OCI-LY3 (cell line): ENCODE results near the gene ABCF2.

Experiments
- H2AFZ ChIP-seq: fragments of 200-600, 300-600 bp; shearing (Covaris generic); 2 replicates; pipeline ENCODE4 v1.6.0; 2014; ENCODE audit warnings: antibody characterized with exemption, low read depth, low read length
- H3K27ac ChIP-seq: fragments of 200-600, 300-600 bp; sonication (generic); 2 replicates; pipeline ENCODE4 v1.5.1; 2014; ENCODE audit warnings: mild to moderate bottlenecking, low read length, moderate library complexity, mixed read lengths
- H3K27me3 ChIP-seq: fragments of 200-600, 300-600 bp; sonication (generic); 2 replicates; pipeline ENCODE4 v1.6.1; 2014; ENCODE audit warnings: low read depth, low read length, mixed read lengths
- H3K36me3 ChIP-seq: fragments of 200-600, 300-600 bp; sonication (generic); replicated peaks from 2 replicates; pipeline ENCODE3; 2014; ENCODE audit warnings: low read depth, low read length, mixed read lengths
- H3K4me1 ChIP-seq: fragments of 300-600, 200-600 bp; sonication (generic); 2 replicates; pipeline ENCODE4 v1.6.1; 2014; ENCODE audit warnings: low read length, mixed read lengths
- H3K4me2 ChIP-seq: fragments of 200-600, 300-600 bp; sonication (generic); 2 replicates; pipeline ENCODE4 v1.6.1; 2014; ENCODE audit warnings: low read length, mixed read lengths
- H3K4me3 ChIP-seq: fragments of 300-600, 200-600 bp; sonication (generic); 2 replicates; pipeline ENCODE4 v1.5.1; 2014; ENCODE audit warnings: antibody characterized with exemption, mild to moderate bottlenecking, low read length, moderate library complexity
- H3K79me2 ChIP-seq: fragments of 300-600, 200-600 bp; shearing (Covaris generic); 2 replicates; pipeline ENCODE4 v1.6.1; 2014; ENCODE audit warnings: mild to moderate bottlenecking, low read length, mixed read lengths
- H3K9ac ChIP-seq: fragments of 300-600, 200-600 bp; shearing (Covaris generic); 2 replicates; pipeline ENCODE4 v1.6.0; 2014; ENCODE audit warnings: mild to moderate bottlenecking, low read length, moderate library complexity
- H3K9me3 ChIP-seq: fragments of 200-600, 300-600 bp; shearing (Covaris generic); 2 replicates; pipeline ENCODE4 v1.6.1; 2014; ENCODE audit warnings: low read length, mixed read lengths; ENCODE audit not compliant: insufficient read depth
- H4K20me1 ChIP-seq: fragments of 200-600, 300-600 bp; sonication (generic); 2 replicates; pipeline ENCODE4 v1.6.1; 2016; ENCODE audit warnings: low read length, mixed read lengths; ENCODE audit not compliant: insufficient read depth
- EZH2phosphoT487 ChIP-seq: fragments of 200-600 bp; shearing (Covaris generic); IDR thresholded peaks from 2 replicates; pipeline ENCODE4 v1.6.1; 2018; ENCODE audit warnings: antibody characterized with exemption, mixed run types, low read depth
- TF ChIP-seq, protein P1 (sequence below): fragments of 200-600, 300-600 bp; sonication (generic); IDR thresholded peaks from 2 replicates; pipeline ENCODE4 v1.5.1; 2014; ENCODE audit warnings: antibody characterized with exemption, low read length, low read depth

Gene ABCF2

GRCh38 chr7:151240942-151241754 lies 14.1 kb upstream of the ABCF2 start:
- Histone ChIP-seq H3K4me2 (no peak overlapping the region), H3K9me3 (no peaks in the 10 kb centered on the region), H3K27me3 (peaks cover 16% of the 10 kb centered on the region), H3K9ac (no peak overlapping the region), H3K4me1 (peaks cover 40% of the 10 kb centered on the region), H3K27ac (no peak overlapping the region), H3K36me3 (peaks cover 9% of the 10 kb centered on the region), H2AFZ (no peak overlapping the region), H4K20me1 (peaks cover 25% of the 10 kb centered on the region), H3K79me2 (no peaks in the 10 kb centered on the region), H3K4me3 (no peak overlapping the region)
- no peak for TF ChIP-seq EZH2phosphoT487
- TF ChIP-seq, protein P1, sequence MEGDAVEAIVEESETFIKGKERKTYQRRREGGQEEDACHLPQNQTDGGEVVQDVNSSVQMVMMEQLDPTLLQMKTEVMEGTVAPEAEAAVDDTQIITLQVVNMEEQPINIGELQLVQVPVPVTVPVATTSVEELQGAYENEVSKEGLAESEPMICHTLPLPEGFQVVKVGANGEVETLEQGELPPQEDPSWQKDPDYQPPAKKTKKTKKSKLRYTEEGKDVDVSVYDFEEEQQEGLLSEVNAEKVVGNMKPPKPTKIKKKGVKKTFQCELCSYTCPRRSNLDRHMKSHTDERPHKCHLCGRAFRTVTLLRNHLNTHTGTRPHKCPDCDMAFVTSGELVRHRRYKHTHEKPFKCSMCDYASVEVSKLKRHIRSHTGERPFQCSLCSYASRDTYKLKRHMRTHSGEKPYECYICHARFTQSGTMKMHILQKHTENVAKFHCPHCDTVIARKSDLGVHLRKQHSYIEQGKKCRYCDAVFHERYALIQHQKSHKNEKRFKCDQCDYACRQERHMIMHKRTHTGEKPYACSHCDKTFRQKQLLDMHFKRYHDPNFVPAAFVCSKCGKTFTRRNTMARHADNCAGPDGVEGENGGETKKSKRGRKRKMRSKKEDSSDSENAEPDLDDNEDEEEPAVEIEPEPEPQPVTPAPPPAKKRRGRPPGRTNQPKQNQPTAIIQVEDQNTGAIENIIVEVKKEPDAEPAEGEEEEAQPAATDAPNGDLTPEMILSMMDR = no peak

GRCh38 chr7:151240536-151240935 lies 13.5 kb upstream of the ABCF2 start:
- Histone ChIP-seq H3K4me2 (no peak overlapping the region), H3K27me3 (peaks cover 10% of the 10 kb centered on the region), H3K4me1 (peaks cover 34% of the 10 kb centered on the region), H3K79me2 (no peaks in the 10 kb centered on the region), H3K27ac (no peak overlapping the region), H3K36me3 (peaks cover 9% of the 10 kb centered on the region), H2AFZ (no peak overlapping the region), H3K4me3 (no peak overlapping the region), H3K9ac (no peak overlapping the region), H4K20me1 (peaks cover 26% of the 10 kb centered on the region), H3K9me3 (no peaks in the 10 kb centered on the region)
- TF ChIP-seq, protein P1 = no peak
- no peak for TF ChIP-seq EZH2phosphoT487

DNA sequence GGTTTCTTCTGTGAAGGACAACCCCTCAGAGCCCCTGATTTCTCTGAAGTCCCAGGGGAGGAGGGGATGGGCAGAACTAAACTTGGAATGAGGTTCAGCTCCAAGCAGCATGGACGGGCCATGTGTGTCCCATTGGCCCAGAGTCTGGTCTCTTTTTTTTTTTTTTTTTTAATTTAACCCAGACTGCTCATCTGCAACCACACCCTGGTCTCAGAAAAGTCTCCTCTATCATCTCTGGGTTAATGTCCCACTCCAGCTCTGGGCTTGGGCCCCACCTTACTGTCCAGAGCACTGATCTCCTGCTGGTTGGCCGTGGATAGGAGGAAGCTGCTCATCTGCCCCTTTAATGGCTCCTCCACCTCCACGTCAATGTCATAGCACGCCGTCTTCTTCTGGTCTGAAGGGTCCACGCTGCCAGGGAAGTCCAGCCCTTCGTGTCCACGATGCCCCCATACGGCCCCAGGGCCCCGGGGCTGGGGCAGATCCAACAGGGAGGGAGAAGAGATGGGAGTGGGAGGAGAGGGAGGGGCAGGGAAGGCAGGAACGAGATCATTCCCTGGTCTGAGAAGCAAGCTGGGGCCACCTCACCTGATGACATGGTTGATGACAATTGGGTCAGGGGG lies 12.9 kb upstream of the ABCF2 start:
- Histone ChIP-seq H3K27me3 (peaks cover 5% of the 10 kb centered on the region), H3K4me1 (peaks cover 32% of the 10 kb centered on the region), H3K9ac (no peak overlapping the region), H3K9me3 (no peaks in the 10 kb centered on the region), H3K4me2 (no peak overlapping the region), H3K79me2 (no peaks in the 10 kb centered on the region), H3K4me3 (no peak overlapping the region), H3K27ac (no peak overlapping the region), H3K36me3 (peaks cover 11% of the 10 kb centered on the region), H4K20me1 (peaks cover 32% of the 10 kb centered on the region), H2AFZ (no peak overlapping the region)
- TF ChIP-seq, protein P1 = no peak
- no peak for TF ChIP-seq EZH2phosphoT487
